CD14-positive monocyte (primary cell): Measurements from ENCODE around the gene KIF26A. TPM values are rescaled to one million over a fixed set of nuclear protein-coding genes. Genes with fewer than 3 reads are reported as not detected.

ENCODE experiments used
- DNase-seq, 3 donors: peaks; one replicate each; pipeline ENCODE4 v3.0.0-alpha.2; 2011 to 2022
- H2AFZ ChIP-seq: 2 replicates; pipeline ENCODE4 v1.6.0; 2012; ENCODE audit warnings: mild to moderate bottlenecking, low read depth, low read length, inconsistent platforms; ENCODE audit not compliant: insufficient read depth, poor library complexity, severe bottlenecking
- H3K27ac ChIP-seq, 2 donors: 1 replicate in 1 of 2; 2 replicates in 1 of 2; pipeline ENCODE4 v1.5.1; 2012 to 2013; ENCODE audit warnings: low read length in 2 of 2, control low read depth in 1 of 2, inconsistent platforms in 1 of 2, low read depth in 1 of 2, mild to moderate bottlenecking in 1 of 2
- H3K27me3 ChIP-seq, 2 donors: one replicate each; pipeline versions ENCODE4 v1.6.0 to v1.6.1; 2011 to 2013; ENCODE audit warnings: low read length in 2 of 2; ENCODE audit not compliant: control insufficient read depth in 2 of 2, insufficient read depth in 2 of 2
- H3K36me3 ChIP-seq, 2 donors: replicated peaks in 1 of 2; 1 replicate in 1 of 2; 2 replicates in 1 of 2; pipeline versions ENCODE4 v1.5.1 to v1.6.1; 2012 to 2013; ENCODE audit warnings: low read length in 2 of 2, control low read depth in 1 of 2, inconsistent platforms in 1 of 2, mild to moderate bottlenecking in 1 of 2; ENCODE audit not compliant: insufficient read depth in 2 of 2, control insufficient read depth in 1 of 2
- H3K4me1 ChIP-seq, 2 donors: 1 replicate in 1 of 2; 2 replicates in 1 of 2; pipeline versions ENCODE4 v1.5.1 to v1.6.1; 2012 to 2013; ENCODE audit warnings: low read length in 2 of 2, control low read depth in 1 of 2, inconsistent platforms in 1 of 2, mild to moderate bottlenecking in 1 of 2, moderate library complexity in 1 of 2; ENCODE audit not compliant: insufficient read depth in 2 of 2, control insufficient read depth in 1 of 2
- H3K4me2 ChIP-seq: replicated peaks from 2 replicates; pipeline ENCODE3; 2012; ENCODE audit warnings: low read length, moderate library complexity, mild to moderate bottlenecking; ENCODE audit not compliant: poor library complexity, severe bottlenecking; ENCODE audit errors: extremely low read depth
- H3K4me3 ChIP-seq, 3 experiments: fragments of 200-600 bp in 1 of 3; sonication (generic) in 1 of 3; replicated peaks in 1 of 3; 1 replicate in 2 of 3; 2 replicates in 1 of 3; pipeline ENCODE4 v1.5.1; 2011 to 2013; ENCODE audit warnings: low read length in 3 of 3, mild to moderate bottlenecking in 3 of 3, control low read depth in 2 of 3, low read depth in 2 of 3, inconsistent platforms in 1 of 3, moderate library complexity in 1 of 3
- H3K79me2 ChIP-seq: 2 replicates; pipeline ENCODE4 v1.6.0; 2012; ENCODE audit warnings: mild to moderate bottlenecking, control low read depth, inconsistent platforms, low read length, moderate library complexity; ENCODE audit not compliant: insufficient read depth
- H3K9ac ChIP-seq: 2 replicates; pipeline ENCODE4 v1.6.0; 2017; ENCODE audit warnings: low read length, mild to moderate bottlenecking; ENCODE audit not compliant: insufficient read depth, poor library complexity, severe bottlenecking
- H3K9me3 ChIP-seq, 2 donors: replicated peaks in 1 of 2; 1 replicate in 1 of 2; 2 replicates in 1 of 2; pipeline versions ENCODE4 v1.5.1 to v1.6.1; 2012 to 2013; ENCODE audit warnings: low read length in 2 of 2, control low read depth in 1 of 2; ENCODE audit not compliant: control insufficient read depth in 1 of 2, insufficient read depth in 1 of 2
- H4K20me1 ChIP-seq: 2 replicates; pipeline ENCODE4 v1.6.0; 2012; ENCODE audit warnings: mild to moderate bottlenecking, low read length, control low read depth, moderate library complexity; ENCODE audit not compliant: insufficient read depth
- H3K27ac Mint-ChIP-seq, 7 donors: one replicate each; pipeline ENCODE4 v1.8.0; 2020; ENCODE audit warnings: mild to moderate bottlenecking in 7 of 7, mixed read lengths in 7 of 7, moderate library complexity in 6 of 7, inconsistent platforms in 2 of 7
- H3K27me3 Mint-ChIP-seq, 3 donors: one replicate each; pipeline ENCODE4 v1.8.0; 2021 to 2022; ENCODE audit warnings: low read depth in 3 of 3, mild to moderate bottlenecking in 3 of 3, mixed read lengths in 3 of 3, moderate library complexity in 3 of 3, inconsistent platforms in 1 of 3
- H3K36me3 Mint-ChIP-seq, 2 donors: one replicate each; pipeline ENCODE4 v1.8.0; 2020; ENCODE audit warnings: mixed read lengths in 2 of 2, inconsistent platforms in 1 of 2, mild to moderate bottlenecking in 1 of 2
- H3K4me1 Mint-ChIP-seq: one replicate; pipeline ENCODE4 v1.8.0; 2020; ENCODE audit warnings: mild to moderate bottlenecking, mixed read lengths
- H3K4me3 Mint-ChIP-seq, 2 donors: one replicate each; pipeline ENCODE4 v1.8.0; 2020; ENCODE audit warnings: mild to moderate bottlenecking in 2 of 2, mixed read lengths in 2 of 2, moderate library complexity in 1 of 2
- H3K9me3 Mint-ChIP-seq, 7 donors: one replicate each; pipeline ENCODE4 v1.8.0; 2020 to 2022; ENCODE audit warnings: mixed read lengths in 7 of 7, mild to moderate bottlenecking in 6 of 7, moderate library complexity in 6 of 7, inconsistent platforms in 2 of 7
- CTCF ChIP-seq: fragments of 200-600 bp; IDR thresholded peaks from one replicate; pipeline ENCODE4 v1.8.0; 2022; ENCODE audit warnings: antibody characterized with exemption, mild to moderate bottlenecking
- WGBS: methylation state at CpG from one replicate; pipeline ENCODE4 v1.1.5; 2013; ENCODE audit warnings: missing lambda C conversion rate; ENCODE audit not compliant: insufficient coverage; 5-methylcytosine and 5-hydroxymethylcytosine counted together
- intact Hi-C, 2 donors: fragments of 100-400 bp; cut with micrococcal nuclease; formaldehyde crosslinking; loops; one replicate each; pipeline versions ENCODE4 v1.15.0 to v1.15.1; 2023
- polyA plus RNA-seq, 3 donors: library from polyadenylated mRNA; depleted of rRNA in 1 of 3; unstranded in 2 of 3; stranded (reverse) in 1 of 3; fragments of 300-500 nt in 2 of 3; fragments of >200 nt in 1 of 3; fragmentation: Illumina TruSeq in 2 of 3; gene quantifications; 1 replicate in 2 of 3; 2 replicates in 1 of 3; pipeline ENCODE4 v1.2.3, GENCODE V29; 2012 to 2021

The KIF26A gene
- polyA plus RNA-seq, 3 donors, result not detected

GRCh38 chr14:104215706-104216334 lies 77.4 kb downstream of the KIF26A start:
- peaks cover 0 to 20% (median 5%) of the 10 kb centered on the region in 3 donors for H3K27me3 Mint-ChIP-seq
- H3K36me3 Mint-ChIP-seq, result no peaks in the 10 kb centered on the region
- H3K4me1 Mint-ChIP-seq, result no peaks in the 10 kb centered on the region
- no peak overlapping the region for H3K4me3 ChIP-seq
- H3K4me3 Mint-ChIP-seq, result no peak overlapping the region
- H3K27ac Mint-ChIP-seq, result no peak overlapping the region
- no peak overlapping the region for H3K4me2 ChIP-seq
- no peaks in the 10 kb centered on the region for H3K36me3 ChIP-seq
- no peak for DNase-seq
- H4K20me1 ChIP-seq, result no peaks in the 10 kb centered on the region
- no peak overlapping the region for H3K27ac ChIP-seq
- TF ChIP-seq CTCF, result no peak
- intact Hi-C loops, result no loop called here
- H3K9me3 Mint-ChIP-seq, result peaks cover 0 to 6% (median 0%) of the 10 kb centered on the region in 7 donors
- no peaks in the 10 kb centered on the region for H3K9me3 ChIP-seq
- H3K9ac ChIP-seq, result no peak overlapping the region
- H2AFZ ChIP-seq, result no peak overlapping the region
- H3K79me2 ChIP-seq, result no peaks in the 10 kb centered on the region
- no peaks in the 10 kb centered on the region for H3K4me1 ChIP-seq
- WGBS, result 81% methylated on average over 11 of the region's 21 CpGs
- H3K27me3 ChIP-seq, result peaks cover 0 to 2% of the 10 kb centered on the region in 2 donors

- TF ChIP-seq CTCF, result no peak
- peaks cover 0 to 7% (median 0%) of the 10 kb centered on the region in 7 donors for H3K9me3 Mint-ChIP-seq
- DNase-seq, result no peak
- H3K36me3 ChIP-seq, result no peaks in the 10 kb centered on the region
- H3K4me1 Mint-ChIP-seq, result no peaks in the 10 kb centered on the region
- no peak overlapping the region for H3K27ac Mint-ChIP-seq
- H3K9me3 ChIP-seq, result no peaks in the 10 kb centered on the region
- H3K9ac ChIP-seq, result no peak overlapping the region
- no peak overlapping the region for H3K4me3 ChIP-seq
- intact Hi-C loops, result no loop called here
- no peaks in the 10 kb centered on the region for H3K36me3 Mint-ChIP-seq
- H3K27ac ChIP-seq, result no peak overlapping the region
- no peak overlapping the region for H3K4me2 ChIP-seq
- no peaks in the 10 kb centered on the region for H4K20me1 ChIP-seq
- H3K27me3 Mint-ChIP-seq, result peaks cover 0 to 21% (median 7%) of the 10 kb centered on the region in 3 donors
- no peaks in the 10 kb centered on the region for H3K4me1 ChIP-seq
- H3K27me3 ChIP-seq, result peaks cover 0 to 2% of the 10 kb centered on the region in 2 donors
- 78% methylated on average over 10 of the region's 14 CpGs for WGBS
- no peak overlapping the region for H2AFZ ChIP-seq
- no peak overlapping the region for H3K4me3 Mint-ChIP-seq
- H3K79me2 ChIP-seq, result no peaks in the 10 kb centered on the region
Measured at GRCh38 chr14:104216457-104216856, 78.1 kb downstream of the KIF26A start.
